Fibroblast of lung (primary cell): ENCODE results near the gene CACUL1.

ENCODE experiments used
- EZH2 ChIP-seq: IDR thresholded peaks from 2 replicates; pipeline ENCODE4 v1.5.1; 2012; ENCODE audit warnings: low read length, control low read depth, mild to moderate bottlenecking; ENCODE audit errors: missing control alignments
- TF ChIP-seq, protein P1 (sequence below), 2 donors: IDR thresholded peaks in 1 of 2; conservative IDR thresholded peaks in 1 of 2; 1 replicate in 1 of 2; 2 replicates in 1 of 2; pipeline ENCODE4 v1.5.1; 2011 to 2012; ENCODE audit warnings: low read length in 2 of 2, control low read depth in 1 of 2, inconsistent platforms in 1 of 2, low read depth in 1 of 2, mild to moderate bottlenecking in 1 of 2

DNA sequence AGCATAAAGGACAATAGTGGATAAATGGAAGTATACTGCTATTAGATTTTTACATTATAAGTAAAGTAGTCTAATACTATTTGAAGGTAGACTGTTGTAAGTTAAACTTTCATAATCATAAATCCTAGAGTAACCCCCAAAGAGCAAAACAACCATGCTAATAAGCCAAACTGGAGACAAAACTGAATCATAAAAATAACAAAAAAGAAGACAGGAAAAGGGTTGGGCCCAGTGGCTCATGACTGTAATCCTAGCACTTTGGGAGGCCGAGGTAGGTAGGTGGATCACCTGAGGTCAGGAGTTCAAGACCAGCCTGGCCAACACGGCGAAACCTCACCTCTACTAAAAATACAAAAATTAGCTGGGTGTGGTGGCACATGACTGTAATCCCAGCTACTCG lies 9.7 kb downstream of the CACUL1 start:
- TF ChIP-seq EZH2 = no peak
- TF ChIP-seq, protein P1, sequence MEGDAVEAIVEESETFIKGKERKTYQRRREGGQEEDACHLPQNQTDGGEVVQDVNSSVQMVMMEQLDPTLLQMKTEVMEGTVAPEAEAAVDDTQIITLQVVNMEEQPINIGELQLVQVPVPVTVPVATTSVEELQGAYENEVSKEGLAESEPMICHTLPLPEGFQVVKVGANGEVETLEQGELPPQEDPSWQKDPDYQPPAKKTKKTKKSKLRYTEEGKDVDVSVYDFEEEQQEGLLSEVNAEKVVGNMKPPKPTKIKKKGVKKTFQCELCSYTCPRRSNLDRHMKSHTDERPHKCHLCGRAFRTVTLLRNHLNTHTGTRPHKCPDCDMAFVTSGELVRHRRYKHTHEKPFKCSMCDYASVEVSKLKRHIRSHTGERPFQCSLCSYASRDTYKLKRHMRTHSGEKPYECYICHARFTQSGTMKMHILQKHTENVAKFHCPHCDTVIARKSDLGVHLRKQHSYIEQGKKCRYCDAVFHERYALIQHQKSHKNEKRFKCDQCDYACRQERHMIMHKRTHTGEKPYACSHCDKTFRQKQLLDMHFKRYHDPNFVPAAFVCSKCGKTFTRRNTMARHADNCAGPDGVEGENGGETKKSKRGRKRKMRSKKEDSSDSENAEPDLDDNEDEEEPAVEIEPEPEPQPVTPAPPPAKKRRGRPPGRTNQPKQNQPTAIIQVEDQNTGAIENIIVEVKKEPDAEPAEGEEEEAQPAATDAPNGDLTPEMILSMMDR (conservative IDR thresholded peaks at IDR 0.05 in 1 of 2, IDR thresholded peaks at IDR 0.05 in 1 of 2; ENCODE audit: low read depth in 1 of 2, low read length in 2 of 2) = no peak
